ENCODE results near the gene ITIH2. TPM values are rescaled to one million over a fixed set of nuclear protein-coding genes. Genes with fewer than 3 reads are reported as not detected.

The ITIH2 gene
- total RNA-seq, 1 donor, result not detected

- no peaks in the 10 kb centered on the region for H3K36me3 ChIP-seq (ENCODE audit: insufficient read depth, low read length)
- no peaks in the 10 kb centered on the region for H3K4me1 ChIP-seq (ENCODE audit: insufficient read depth, low read length)
- H4K20me1 ChIP-seq (ENCODE audit: insufficient read depth, low read length), result no peaks in the 10 kb centered on the region
- H3K4me3 ChIP-seq (ENCODE audit: insufficient read depth, low read length), result no peak overlapping the region
- no peak overlapping the region for H2AFZ ChIP-seq (ENCODE audit: low read length)
- H3K4me2 ChIP-seq (ENCODE audit: insufficient read depth, low read length), result no peak overlapping the region
- H3K79me2 ChIP-seq (ENCODE audit: insufficient read depth, low read length), result no peaks in the 10 kb centered on the region
- no peak for DNase-seq (ENCODE audit: insufficient read length, low spot score, missing footprints)
- H3K9me3 ChIP-seq (ENCODE audit: low read depth, low read length), result no peaks in the 10 kb centered on the region
- H3K27me3 ChIP-seq (ENCODE audit: insufficient read depth, low read length), result no peaks in the 10 kb centered on the region
- TF ChIP-seq CTCF (IDR thresholded peaks at IDR 0.05; ENCODE audit: extremely low read depth, low read depth, low read length), result no peak
- H3K27ac ChIP-seq (ENCODE audit: low read depth, low read length), result no peak overlapping the region
Observed at GRCh38 chr10:7702288-7702812, 766 bp upstream of the ITIH2 start.

GRCh38 chr10:7704071-7705016 is 1.2 kb downstream of the ITIH2 start:
- DNase-seq (ENCODE audit: insufficient read length, low spot score, missing footprints), result no peak
- Histone ChIP-seq H2AFZ (ENCODE audit: low read length) (no peak overlapping the region), H3K27ac (ENCODE audit: low read depth, low read length) (no peak overlapping the region), H3K79me2 (ENCODE audit: insufficient read depth, low read length) (no peaks in the 10 kb centered on the region), H3K4me3 (ENCODE audit: insufficient read depth, low read length) (no peak overlapping the region), H3K4me1 (ENCODE audit: insufficient read depth, low read length) (no peaks in the 10 kb centered on the region), H4K20me1 (ENCODE audit: insufficient read depth, low read length) (no peaks in the 10 kb centered on the region), H3K9me3 (ENCODE audit: low read depth, low read length) (no peaks in the 10 kb centered on the region), H3K4me2 (ENCODE audit: insufficient read depth, low read length) (no peak overlapping the region), H3K27me3 (ENCODE audit: insufficient read depth, low read length) (no peaks in the 10 kb centered on the region), H3K36me3 (ENCODE audit: insufficient read depth, low read length) (no peaks in the 10 kb centered on the region)
- TF ChIP-seq CTCF (IDR thresholded peaks at IDR 0.05; ENCODE audit: extremely low read depth, low read depth, low read length), result no peak

- no peak for TF ChIP-seq CTCF (IDR thresholded peaks at IDR 0.05; ENCODE audit: extremely low read depth, low read depth, low read length)
- no peaks in the 10 kb centered on the region for H3K79me2 ChIP-seq (ENCODE audit: insufficient read depth, low read length)
- no peaks in the 10 kb centered on the region for H4K20me1 ChIP-seq (ENCODE audit: insufficient read depth, low read length)
- H3K36me3 ChIP-seq (ENCODE audit: insufficient read depth, low read length), result no peaks in the 10 kb centered on the region
- DNase-seq (ENCODE audit: insufficient read length, low spot score, missing footprints), result no peak
- no peak overlapping the region for H3K27ac ChIP-seq (ENCODE audit: low read depth, low read length)
- no peak overlapping the region for H2AFZ ChIP-seq (ENCODE audit: low read length)
- H3K4me2 ChIP-seq (ENCODE audit: insufficient read depth, low read length), result no peak overlapping the region
- no peaks in the 10 kb centered on the region for H3K4me1 ChIP-seq (ENCODE audit: insufficient read depth, low read length)
- no peak overlapping the region for H3K4me3 ChIP-seq (ENCODE audit: insufficient read depth, low read length)
- H3K9me3 ChIP-seq (ENCODE audit: low read depth, low read length), result no peaks in the 10 kb centered on the region
- no peaks in the 10 kb centered on the region for H3K27me3 ChIP-seq (ENCODE audit: insufficient read depth, low read length)
Observed at GRCh38 chr10:7705341-7705740, 2.2 kb downstream of the ITIH2 start.

- H3K4me3 ChIP-seq (ENCODE audit: insufficient read depth, low read length), result no peak overlapping the region
- H4K20me1 ChIP-seq (ENCODE audit: insufficient read depth, low read length), result no peaks in the 10 kb centered on the region
- no peak for TF ChIP-seq CTCF (IDR thresholded peaks at IDR 0.05; ENCODE audit: extremely low read depth, low read depth, low read length)
- H3K4me2 ChIP-seq (ENCODE audit: insufficient read depth, low read length), result no peak overlapping the region
- no peaks in the 10 kb centered on the region for H3K27me3 ChIP-seq (ENCODE audit: insufficient read depth, low read length)
- H3K4me1 ChIP-seq (ENCODE audit: insufficient read depth, low read length), result no peaks in the 10 kb centered on the region
- DNase-seq (ENCODE audit: insufficient read length, low spot score, missing footprints), result no peak
- no peaks in the 10 kb centered on the region for H3K36me3 ChIP-seq (ENCODE audit: insufficient read depth, low read length)
- no peak overlapping the region for H3K27ac ChIP-seq (ENCODE audit: low read depth, low read length)
- no peak overlapping the region for H2AFZ ChIP-seq (ENCODE audit: low read length)
- no peaks in the 10 kb centered on the region for H3K79me2 ChIP-seq (ENCODE audit: insufficient read depth, low read length)
- no peaks in the 10 kb centered on the region for H3K9me3 ChIP-seq (ENCODE audit: low read depth, low read length)
Observed at GRCh38 chr10:7706534-7707073, 3.5 kb downstream of the ITIH2 start.

Measured in osteoblast (primary cell).